Embryonic facial prominence (tissue), 1 donor: ENCODE data around the gene COPS9.

Experiments
- DNase-seq: peaks from one replicate; pipeline ENCODE4 v3.0.0-alpha.2; 2016; ENCODE audit errors: extremely low spot score

The COPS9 gene

GRCh38 chr2:240136013-240136670 lies at the start of gene COPS9:
Gene COPS9, minus strand, starts transcription at chr2:240136305. Its CDS starts 21 bp downstream, at chr2:240136284.
- DNase-seq: peak; percentile 72

- DNase-seq: no peak
These were observed 48.6 kb upstream of the COPS9 start for GRCh38 chr2:240184656-240185055.

GRCh38 chr2:240183875-240184590 lies 47.9 kb upstream of the COPS9 start:
- DNase-seq: no peak

GRCh38 chr2:240183006-240183874 lies 47.1 kb upstream of the COPS9 start:
- DNase-seq: no peak

- no peak for DNase-seq
These were observed 46.4 kb upstream of the COPS9 start for GRCh38 chr2:240182476-240182875.

- DNase-seq: no peak
These were observed 45.9 kb upstream of the COPS9 start for GRCh38 chr2:240182001-240182400.

GRCh38 chr2:240179941-240180666 lies 44.0 kb upstream of the COPS9 start:
- no peak for DNase-seq

- DNase-seq: no peak
These were observed 43.2 kb upstream of the COPS9 start for GRCh38 chr2:240179186-240179815.

GRCh38 chr2:240178564-240178963 lies 42.5 kb upstream of the COPS9 start:
- DNase-seq: no peak

- no peak for DNase-seq
These were observed 38.4 kb upstream of the COPS9 start for GRCh38 chr2:240174496-240174895.

GRCh38 chr2:240172071-240172895 lies 36.2 kb upstream of the COPS9 start:
- DNase-seq: no peak

GRCh38 chr2:240170883-240171282 lies 34.8 kb upstream of the COPS9 start:
- DNase-seq: no peak

GRCh38 chr2:240170354-240170735 lies 34.2 kb upstream of the COPS9 start:
- no peak for DNase-seq

GRCh38 chr2:240169486-240170353 lies 33.6 kb upstream of the COPS9 start:
- DNase-seq: no peak

- no peak for DNase-seq
These were observed 32.6 kb upstream of the COPS9 start for GRCh38 chr2:240168546-240169361.

- no peak for DNase-seq
These were observed 31.9 kb upstream of the COPS9 start for GRCh38 chr2:240168041-240168440.

GRCh38 chr2:240167588-240167880 lies 31.4 kb upstream of the COPS9 start:
- DNase-seq: no peak

- DNase-seq: no peak
These were observed 30.9 kb upstream of the COPS9 start for GRCh38 chr2:240166761-240167587.
